PC-3 (cell line): Measurements from ENCODE around the gene MKRN1. TPM values are rescaled to one million over a fixed set of nuclear protein-coding genes. Genes with fewer than 3 reads are reported as not detected.

Experiments
- ATAC-seq: fragments of 200-7000 bp; cut with Tn5 transposase; 2 replicates; pipeline ENCODE4 v1.9.1; 2020; ENCODE audit warnings: mild to moderate bottlenecking, moderate library complexity
- Bru-seq: library from RNA; stranded (reverse); fragments of 400-500 nt; gene quantifications from one replicate; lab custom pipeline; 2021; lab: Mats Ljungman, UMichigan
- BruChase-seq, 2 experiments: library from RNA; stranded (reverse); fragments of 400-500 nt; gene quantifications; one replicate each; lab custom pipeline; 2021; lab: Mats Ljungman, UMichigan
- BruUV-seq: library from RNA; stranded (reverse); fragments of 400-500 nt; replicated peaks from 2 replicates; lab custom pipeline; 2021; lab: Mats Ljungman, UMichigan
- CTCF ChIA-PET: fragments of 300-600 bp; sonication (Branson Sonifier 250); formaldehyde crosslinking; loops from one replicate; lab custom pipeline; 2022; ENCODE audit warnings: antibody characterized with exemption; lab: Charles Lee
- POLR2A ChIA-PET: fragments of 300-600 bp; sonication (Branson Sonifier 250); formaldehyde crosslinking; loops from one replicate; lab custom pipeline; 2022; ENCODE audit warnings: antibody characterized with exemption; ENCODE audit not compliant: unreplicated experiment; lab: Charles Lee
- DNase-seq: peaks from one replicate; pipeline ENCODE4 v3.0.0-alpha.2; 2015
- H2AFZ ChIP-seq: fragments of 300-600 bp; sonication (generic); 2 replicates; pipeline ENCODE4 v1.6.0; 2016; ENCODE audit warnings: antibody characterized with exemption, low read length
- H3F3A ChIP-seq: fragments of 300-600 bp; sonication (generic); one replicate; pipeline ENCODE4 v1.6.0; 2017; ENCODE audit warnings: antibody characterized with exemption, low read length, control low read depth, mild to moderate bottlenecking; ENCODE audit not compliant: unreplicated experiment
- H3K27ac ChIP-seq: fragments of 300-600 bp; sonication (generic); 2 replicates; pipeline ENCODE4 v1.5.1; 2016; ENCODE audit warnings: mild to moderate bottlenecking, low read length
- H3K27me3 ChIP-seq: fragments of 300-600 bp; sonication (generic); 2 replicates; pipeline ENCODE4 v1.6.1; 2016; ENCODE audit warnings: low read length, mixed read lengths
- H3K36me3 ChIP-seq: fragments of 300-600 bp; sonication (generic); 2 replicates; pipeline ENCODE4 v1.6.1; 2016; ENCODE audit warnings: low read depth, mixed run types, low read length, mixed read lengths
- H3K4me1 ChIP-seq: fragments of 300-600 bp; sonication (generic); 2 replicates; pipeline ENCODE4 v1.5.1; 2016; ENCODE audit warnings: low read length; ENCODE audit not compliant: insufficient read depth
- H3K4me2 ChIP-seq: fragments of 300-600 bp; sonication (generic); 2 replicates; pipeline ENCODE4 v1.6.0; 2016; ENCODE audit warnings: low read length
- H3K4me3 ChIP-seq: fragments of 300-600 bp; sonication (generic); 2 replicates; pipeline ENCODE4 v1.5.1; 2016; ENCODE audit warnings: mild to moderate bottlenecking, low read length, mixed read lengths
- H3K79me2 ChIP-seq: fragments of 300-600 bp; sonication (generic); 2 replicates; pipeline ENCODE4 v1.6.1; 2017; ENCODE audit warnings: low read length, mixed read lengths
- H3K9ac ChIP-seq: fragments of 300-600 bp; sonication (generic); 2 replicates; pipeline ENCODE4 v1.6.0; 2016; ENCODE audit warnings: mild to moderate bottlenecking, low read length
- H3K9me2 ChIP-seq: fragments of 300-600 bp; sonication (generic); replicated peaks from 2 replicates; pipeline ENCODE4 v1.6.1; 2016; ENCODE audit warnings: mixed run types, low read length, mixed read lengths
- H3K9me3 ChIP-seq: fragments of 300-600 bp; sonication (generic); 2 replicates; pipeline ENCODE4 v1.6.1; 2016; ENCODE audit warnings: low read length, mixed read lengths
- H4K20me1 ChIP-seq: fragments of 300-600 bp; sonication (generic); 2 replicates; pipeline ENCODE4 v1.6.1; 2016; ENCODE audit warnings: low read length, mixed read lengths
- EZH2 ChIP-seq: fragments of 300-600 bp; sonication (generic); IDR thresholded peaks from one replicate; pipeline ENCODE4 v1.6.1; 2017; ENCODE audit warnings: antibody characterized with exemption, mild to moderate bottlenecking, low read length; ENCODE audit not compliant: unreplicated experiment
- EZH2phosphoT487 ChIP-seq: fragments of 300-600 bp; sonication (generic); IDR thresholded peaks from 2 replicates; pipeline ENCODE4 v1.6.1; 2018; ENCODE audit warnings: mild to moderate bottlenecking, antibody characterized with exemption, low read length, borderline replicate concordance
- intact Hi-C: fragments of 100-400 bp; cut with micrococcal nuclease; formaldehyde crosslinking; loops from 2 replicates; pipeline ENCODE4 v1.9.0; 2023
- long read RNA-seq: library from polyadenylated mRNA; unstranded; transcript quantifications from one replicate; pipeline ENCODE4 v2.0.0, GENCODE V29; 2021; ENCODE audit not compliant: unreplicated experiment
- total RNA-seq: library from RNA; depleted of rRNA; stranded (reverse); fragments of >200 nt; gene quantifications from 2 replicates; pipeline ENCODE4 v1.2.3, GENCODE V29; 2014; rRNA removed
- TF ChIP-seq, protein P1 (sequence below): fragments of 300-600 bp; sonication (generic); conservative IDR thresholded peaks from 2 replicates; pipeline ENCODE4 v1.5.1; 2017; ENCODE audit warnings: antibody characterized with exemption, low read depth, mild to moderate bottlenecking, low read length

Gene MKRN1, protein sequence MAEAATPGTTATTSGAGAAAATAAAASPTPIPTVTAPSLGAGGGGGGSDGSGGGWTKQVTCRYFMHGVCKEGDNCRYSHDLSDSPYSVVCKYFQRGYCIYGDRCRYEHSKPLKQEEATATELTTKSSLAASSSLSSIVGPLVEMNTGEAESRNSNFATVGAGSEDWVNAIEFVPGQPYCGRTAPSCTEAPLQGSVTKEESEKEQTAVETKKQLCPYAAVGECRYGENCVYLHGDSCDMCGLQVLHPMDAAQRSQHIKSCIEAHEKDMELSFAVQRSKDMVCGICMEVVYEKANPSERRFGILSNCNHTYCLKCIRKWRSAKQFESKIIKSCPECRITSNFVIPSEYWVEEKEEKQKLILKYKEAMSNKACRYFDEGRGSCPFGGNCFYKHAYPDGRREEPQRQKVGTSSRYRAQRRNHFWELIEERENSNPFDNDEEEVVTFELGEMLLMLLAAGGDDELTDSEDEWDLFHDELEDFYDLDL
- total RNA-seq (71.9 and 78.5 TPM in 2 replicates), Bru-seq, nascent RNA (percentile 88 among the genes with signal in this experiment), BruChase-seq, experiment 1, labeled RNA remaining after a 6-hour chase (percentile 93 among the genes with signal in this experiment), BruChase-seq, experiment 2, labeled RNA remaining after a 2-hour chase (percentile 91 among the genes with signal in this experiment)
- long read RNA-seq, transcript MKRN1-201 (8 exons, 3,151 nt): major isoform, 495 of 627 reads
- long read RNA-seq, transcript MKRN1-202 (5 exons, 1,601 nt): minor isoform, 36 of 627 reads
- long read RNA-seq, partial matches to known transcripts: 34 of 627 reads
- long read RNA-seq, other reads (novel, unspliced or antisense): 58 of 627 reads

DNA sequence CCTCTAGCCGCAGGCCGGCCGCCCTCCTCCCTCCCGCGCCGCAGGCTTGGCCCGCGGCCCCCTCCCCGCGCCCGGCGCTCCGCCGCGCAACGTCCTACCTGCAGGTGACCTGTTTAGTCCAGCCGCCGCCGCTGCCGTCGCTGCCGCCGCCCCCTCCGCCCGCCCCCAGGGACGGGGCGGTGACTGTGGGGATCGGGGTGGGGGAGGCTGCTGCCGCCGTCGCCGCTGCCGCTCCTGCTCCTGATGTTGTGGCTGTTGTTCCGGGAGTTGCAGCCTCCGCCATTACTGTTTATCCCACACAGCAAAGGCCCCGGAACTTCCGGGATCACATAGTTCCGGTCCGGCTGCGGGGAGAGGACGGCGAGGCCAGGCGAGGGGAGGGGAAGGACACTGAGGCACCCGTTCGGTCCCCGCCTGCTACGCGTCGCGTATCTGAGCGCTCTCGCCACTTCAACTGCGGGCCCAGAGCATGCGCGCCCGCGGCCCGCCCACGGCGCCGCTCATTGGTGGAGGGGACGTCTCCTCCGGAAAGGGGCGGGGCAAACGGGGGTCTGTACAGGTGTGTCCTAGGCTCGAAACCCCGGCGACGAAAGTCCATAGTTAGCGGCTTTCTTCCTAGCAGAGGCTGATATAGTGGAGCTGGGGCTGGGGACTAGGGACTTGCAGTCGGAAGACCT lies at the start of gene MKRN1:
Gene MKRN1 (minus strand): TSS at position 444 of the 677 bp plus-strand sequence. CDS start 161 bp downstream, at position 283.
- POLR2A ChIA-PET: interaction anchor here (0.5 to 0.6 kb wide), 2 partner anchors 22 to 445 kb away, joined by 3 to 16 read pairs; partner anchors contain the start of gene BRAF
- TF ChIP-seq, protein P1, sequence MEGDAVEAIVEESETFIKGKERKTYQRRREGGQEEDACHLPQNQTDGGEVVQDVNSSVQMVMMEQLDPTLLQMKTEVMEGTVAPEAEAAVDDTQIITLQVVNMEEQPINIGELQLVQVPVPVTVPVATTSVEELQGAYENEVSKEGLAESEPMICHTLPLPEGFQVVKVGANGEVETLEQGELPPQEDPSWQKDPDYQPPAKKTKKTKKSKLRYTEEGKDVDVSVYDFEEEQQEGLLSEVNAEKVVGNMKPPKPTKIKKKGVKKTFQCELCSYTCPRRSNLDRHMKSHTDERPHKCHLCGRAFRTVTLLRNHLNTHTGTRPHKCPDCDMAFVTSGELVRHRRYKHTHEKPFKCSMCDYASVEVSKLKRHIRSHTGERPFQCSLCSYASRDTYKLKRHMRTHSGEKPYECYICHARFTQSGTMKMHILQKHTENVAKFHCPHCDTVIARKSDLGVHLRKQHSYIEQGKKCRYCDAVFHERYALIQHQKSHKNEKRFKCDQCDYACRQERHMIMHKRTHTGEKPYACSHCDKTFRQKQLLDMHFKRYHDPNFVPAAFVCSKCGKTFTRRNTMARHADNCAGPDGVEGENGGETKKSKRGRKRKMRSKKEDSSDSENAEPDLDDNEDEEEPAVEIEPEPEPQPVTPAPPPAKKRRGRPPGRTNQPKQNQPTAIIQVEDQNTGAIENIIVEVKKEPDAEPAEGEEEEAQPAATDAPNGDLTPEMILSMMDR: no peak
- TF ChIP-seq EZH2phosphoT487: no peak
- TF ChIP-seq EZH2: no peak
- no peaks in the 10 kb centered on the region; the same call in 1 of the 2 replicates for H3K4me1 ChIP-seq

DNA sequence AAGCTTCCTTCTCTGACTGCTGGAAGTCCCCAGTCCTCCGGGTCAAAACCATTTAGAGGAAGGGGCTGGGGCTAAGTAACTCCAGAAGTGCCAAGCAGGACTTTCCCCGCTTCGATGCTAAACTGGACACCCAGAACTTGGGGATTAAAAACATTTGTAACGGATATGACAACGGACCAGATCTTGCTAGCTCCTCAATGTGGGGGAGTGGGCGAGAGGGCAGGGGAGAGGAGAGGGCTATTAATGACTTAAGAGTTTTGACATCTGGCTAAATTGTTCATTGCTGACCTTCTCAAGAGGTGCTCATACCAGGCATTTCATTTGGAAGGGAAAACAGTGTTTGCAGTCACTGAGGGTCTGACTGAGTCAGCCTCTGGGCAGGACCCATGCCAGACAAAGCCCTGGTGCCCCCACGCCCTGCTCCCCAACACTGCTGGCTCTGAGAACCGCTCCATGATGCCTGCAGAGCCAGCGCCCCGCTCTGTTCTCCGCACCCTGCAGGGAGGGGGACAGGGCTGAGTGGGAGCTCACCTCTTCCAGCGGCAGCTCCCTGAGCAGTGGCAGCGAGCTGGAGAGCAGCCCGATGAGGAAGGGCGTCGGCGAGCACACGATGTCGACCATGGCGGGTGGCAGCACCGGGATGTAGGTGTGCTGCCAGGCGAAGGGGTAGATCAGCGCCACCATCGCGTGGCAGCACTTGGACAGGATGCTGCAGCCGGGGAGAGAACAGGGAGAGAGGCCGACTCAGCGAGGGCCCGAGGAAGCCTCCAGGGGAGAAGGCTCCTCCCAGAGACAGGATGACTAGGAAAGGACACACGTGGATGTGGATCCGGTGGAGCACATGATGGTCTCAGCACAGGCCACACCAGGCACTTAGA lies 47.7 kb upstream of the MKRN1 start:
- ATAC-seq (no peak; the same call in 1 of the 2 replicates), DNase-seq (no peak)
- H3K36me3 ChIP-seq: no peaks in the 10 kb centered on the region
- peaks cover 18% of the 10 kb centered on the region for H3K4me1 ChIP-seq
- CTCF ChIA-PET: no interaction called here
- H3K27ac ChIP-seq: no peak overlapping the region
- H3K9ac ChIP-seq: no peak overlapping the region
- no peaks in the 10 kb centered on the region for H3K9me3 ChIP-seq
- H3K4me3 ChIP-seq: no peak overlapping the region
- H3K79me2 ChIP-seq: no peaks in the 10 kb centered on the region
- no peak overlapping the region for H2AFZ ChIP-seq
- H3K27me3 ChIP-seq: no peaks in the 10 kb centered on the region
- no peaks in the 10 kb centered on the region for H4K20me1 ChIP-seq
- TF ChIP-seq EZH2phosphoT487 (no peak), EZH2 (no peak)
- TF ChIP-seq, protein P1: no peak
- BruUV-seq: no TSS peak
- intact Hi-C loops: no loop called here
- H3F3A ChIP-seq: no peaks in the 10 kb centered on the region
- POLR2A ChIA-PET: no interaction called here
- H3K9me2 ChIP-seq: no peaks in the 10 kb centered on the region
- no peak overlapping the region for H3K4me2 ChIP-seq

More for the DNA sequence above, at the start of gene MKRN1:
- Histone ChIP-seq H3K9ac (peak within 1 kb of the TSS; percentile 81), H3K4me3 (peak within 1 kb of the TSS; percentile 99), H3K9me2 (no peaks in the 10 kb centered on the region), H3K79me2 (peaks cover 50% of the 10 kb centered on the region), H3K36me3 (no peaks in the 10 kb centered on the region), H3K4me2 (peak within 1 kb of the TSS; percentile 94), H3F3A (no peaks in the 10 kb centered on the region), H2AFZ (peak within 1 kb of the TSS; percentile 89), H3K27ac (peak within 1 kb of the TSS; percentile 58), H3K27me3 (no peaks in the 10 kb centered on the region), H4K20me1 (peaks cover 14% of the 10 kb centered on the region), H3K9me3 (no peaks in the 10 kb centered on the region)
- intact Hi-C loops: loop anchor here (5.0 kb wide), 1 partner anchor 77 kb away; the partner anchor contains the start of gene RAB19
- peak; percentile 93 for ATAC-seq
- CTCF ChIA-PET: no interaction called here
- DNase-seq: peak; percentile 95
- no TSS peak for BruUV-seq
